ENCODE data around the gene KLHL7.

GRCh38 chr7:23108995-23109394 is 3.4 kb downstream of the KLHL7 start:
- TF ChIP-seq CTCF (conservative IDR thresholded peaks at IDR 0.05; ENCODE audit: low read depth, low read length) (no peak), EZH2 (IDR thresholded peaks at IDR 0.05; ENCODE audit: borderline replicate concordance, low read depth, low read length, poor library complexity, severe bottlenecking) (no peak)
